GM19324 (cell line): Measurements from ENCODE around the gene CD99.
A peak's percentile ranks its signal among the peaks of the same experiment; 100 is the strongest.

ENCODE experiments used
- ATAC-seq: cut with Tn5 transposase; IDR thresholded peaks from one replicate; pipeline ENCODE4 v1.9.1; 2021; ENCODE audit warnings: mild to moderate bottlenecking, moderate library complexity; ENCODE audit not compliant: unreplicated experiment, low FRiP score

Gene CD99

GRCh38 chrX:2690856-2691542 lies at the start of gene CD99:
Gene CD99, plus strand, starts transcription at chrX:2691295. Its CDS starts 66 bp downstream, at chrX:2691361.
- ATAC-seq, result peak; percentile 96

- no peak for ATAC-seq
These were observed 48.9 kb upstream of the CD99 start for GRCh38 chrX:2642146-2642545.

- no peak for ATAC-seq
These were observed 48.3 kb upstream of the CD99 start for GRCh38 chrX:2642791-2643190.

- no peak for ATAC-seq
These were observed 47.2 kb upstream of the CD99 start for GRCh38 chrX:2643880-2644279.

- ATAC-seq, result no peak
These were observed 45.5 kb upstream of the CD99 start for GRCh38 chrX:2645563-2645962.

- no peak for ATAC-seq
These were observed 43.5 kb upstream of the CD99 start for GRCh38 chrX:2647627-2648026.

GRCh38 chrX:2650037-2650436 lies 41.1 kb upstream of the CD99 start:
- ATAC-seq, result no peak

GRCh38 chrX:2650865-2651264 lies 40.2 kb upstream of the CD99 start:
- ATAC-seq, result no peak

GRCh38 chrX:2652106-2652505 lies 39.0 kb upstream of the CD99 start:
- ATAC-seq, result no peak

- ATAC-seq, result no peak
These were observed 36.4 kb upstream of the CD99 start for GRCh38 chrX:2654436-2655340.

GRCh38 chrX:2656257-2656836 lies 34.7 kb upstream of the CD99 start:
- no peak for ATAC-seq

GRCh38 chrX:2657532-2658113 lies 33.5 kb upstream of the CD99 start:
- no peak for ATAC-seq

GRCh38 chrX:2658585-2659292 lies 32.4 kb upstream of the CD99 start:
- no peak for ATAC-seq

GRCh38 chrX:2662586-2662985 lies 28.5 kb upstream of the CD99 start:
- ATAC-seq, result no peak

- ATAC-seq, result no peak
These were observed 26.6 kb upstream of the CD99 start for GRCh38 chrX:2664502-2664901.

GRCh38 chrX:2665387-2666304 lies 25.4 kb upstream of the CD99 start:
- ATAC-seq, result no peak

- ATAC-seq, result no peak
These were observed 24.6 kb upstream of the CD99 start for GRCh38 chrX:2666491-2666890.

- ATAC-seq, result no peak
These were observed 20.1 kb upstream of the CD99 start for GRCh38 chrX:2670978-2671377.

GRCh38 chrX:2672084-2672483 lies 19.0 kb upstream of the CD99 start:
- no peak for ATAC-seq
